HG03159 (cell line): ENCODE results near the gene ZFYVE21.

Experiments
- ATAC-seq: cut with Tn5 transposase; IDR thresholded peaks from one replicate; pipeline ENCODE4 v1.9.1; 2021; ENCODE audit warnings: mild to moderate bottlenecking, moderate library complexity; ENCODE audit not compliant: unreplicated experiment

Gene ZFYVE21

GRCh38 chr14:103704708-103705107 lies 10.9 kb upstream of the ZFYVE21 start:
- no peak for ATAC-seq

GRCh38 chr14:103705118-103705503 lies 10.5 kb upstream of the ZFYVE21 start:
- ATAC-seq = no peak

- ATAC-seq = no peak
These were observed 9.9 kb upstream of the ZFYVE21 start for GRCh38 chr14:103705504-103706284.

- ATAC-seq = no peak
These were observed 8.9 kb upstream of the ZFYVE21 start for GRCh38 chr14:103706551-103707328.

- no peak for ATAC-seq
These were observed 8.0 kb upstream of the ZFYVE21 start for GRCh38 chr14:103707329-103708263.

- ATAC-seq = no peak
These were observed 6.8 kb upstream of the ZFYVE21 start for GRCh38 chr14:103708750-103709187.

- ATAC-seq = no peak
These were observed 5.8 kb upstream of the ZFYVE21 start for GRCh38 chr14:103709814-103710213.

GRCh38 chr14:103710771-103711377 lies 4.7 kb upstream of the ZFYVE21 start:
- no peak for ATAC-seq

GRCh38 chr14:103711516-103712431 lies 3.8 kb upstream of the ZFYVE21 start:
- ATAC-seq = no peak

- no peak for ATAC-seq
These were observed 2.9 kb upstream of the ZFYVE21 start for GRCh38 chr14:103712633-103713247.

- no peak for ATAC-seq
These were observed 2.1 kb upstream of the ZFYVE21 start for GRCh38 chr14:103713304-103714062.

- no peak for ATAC-seq
These were observed 1.4 kb upstream of the ZFYVE21 start for GRCh38 chr14:103714063-103714724.

GRCh38 chr14:103716091-103716801 lies 636 bp downstream of the ZFYVE21 start:
- ATAC-seq = peak; percentile 12

- no peak for ATAC-seq
These were observed 1.3 kb downstream of the ZFYVE21 start for GRCh38 chr14:103716899-103717411.

GRCh38 chr14:103718572-103718971 lies 3.0 kb downstream of the ZFYVE21 start:
- no peak for ATAC-seq

- ATAC-seq = no peak
These were observed 4.1 kb downstream of the ZFYVE21 start for GRCh38 chr14:103719751-103720150.
